HCT116 (cell line): Measurements from ENCODE around the gene PLCB4. TPM values are rescaled to one million over a fixed set of nuclear protein-coding genes. Genes with fewer than 3 reads are reported as not detected.

Experiments
- ATAC-seq: fragments of 200-7000 bp; cut with Tn5 transposase; 2 replicates; pipeline ENCODE4 v1.9.1; 2020; ENCODE audit warnings: mild to moderate bottlenecking, moderate library complexity
- BruUV-seq: library from RNA; stranded (reverse); fragments of 400-500 nt; replicated peaks from 2 replicates; lab custom pipeline; 2021; lab: Mats Ljungman, UMichigan
- CTCF ChIA-PET: fragments of 300-600 bp; sonication (Branson Sonifier 250); formaldehyde crosslinking; loops from one replicate; lab custom pipeline; 2021; ENCODE audit warnings: antibody characterized with exemption; lab: Charles Lee
- POLR2A ChIA-PET: fragments of 300-600, 350-600 bp; sonication (Branson Sonifier 250); formaldehyde crosslinking; loops from one replicate; lab custom pipeline; 2021; ENCODE audit warnings: antibody characterized with exemption; lab: Charles Lee
- RAD21 ChIA-PET, 2 experiments: fragments of 300-600 bp; sonication (Branson Sonifier 250); formaldehyde crosslinking; loops; one replicate each; lab custom pipeline; 2023; ENCODE audit warnings: low total read pairs in 2 of 2; ENCODE audit not compliant: uncharacterized antibody in 2 of 2, unreplicated experiment in 2 of 2, low non-redundant PET in 1 of 2; lab: Charles Lee
- DNase-seq: peaks from one replicate; pipeline ENCODE4 v3.0.0-alpha.2; 2010; ENCODE audit warnings: low read depth, low spot score
- H2AFZ ChIP-seq: fragments of 200-600 bp; shearing (Covaris generic), sonication (generic); 2 replicates; pipeline ENCODE4 v1.6.1; 2017; ENCODE audit warnings: low read depth, mixed run types, mixed read lengths, antibody characterized with exemption, low read length; ENCODE audit not compliant: poor library complexity, severe bottlenecking
- H3K27ac ChIP-seq: 2 replicates; pipeline ENCODE4 v1.5.1; 2012; ENCODE audit warnings: low read depth, low read length
- H3K27me3 ChIP-seq: fragments of 200-600 bp; sonication (generic); 2 replicates; pipeline ENCODE4 v1.6.1; 2016; ENCODE audit warnings: mixed run types, low read length, mixed read lengths; ENCODE audit not compliant: insufficient read depth
- H3K36me3 ChIP-seq, 2 experiments: fragments of 200-500 bp in 1 of 2; fragments of 200-600 bp in 1 of 2; sonication (Bioruptor generic) in 1 of 2; sonication (generic) in 1 of 2; 2 replicates each; pipeline versions ENCODE4 v1.5.1 to v1.6.1; 2014 to 2016; ENCODE audit warnings: low read length in 2 of 2, inconsistent platforms in 1 of 2, mixed read lengths in 1 of 2, mixed run types in 1 of 2; ENCODE audit not compliant: insufficient read depth in 2 of 2, control insufficient read depth in 1 of 2
- H3K4me1 ChIP-seq, 2 experiments: fragments of 200-600 bp in 1 of 2; sonication (generic) in 1 of 2; 2 replicates each; pipeline versions ENCODE4 v1.5.1 to v1.6.1; 2012 to 2017; ENCODE audit warnings: low read length in 2 of 2, inconsistent platforms in 1 of 2, mild to moderate bottlenecking in 1 of 2, mixed read lengths in 1 of 2, mixed run types in 1 of 2, moderate library complexity in 1 of 2; ENCODE audit not compliant: insufficient read depth in 2 of 2, control insufficient read depth in 1 of 2
- H3K4me2 ChIP-seq: fragments of 200-600 bp; sonication (generic); 2 replicates; pipeline ENCODE4 v1.6.1; 2017; ENCODE audit warnings: mixed run types, low read length, mixed read lengths
- H3K4me3 ChIP-seq, 2 experiments: fragments of 200-600 bp in 1 of 2; sonication (generic) in 1 of 2; replicated peaks in 1 of 2; 2 replicates each; pipeline ENCODE4 v1.5.1; 2011 to 2016; ENCODE audit warnings: low read length in 2 of 2, control low read depth in 1 of 2, low read depth in 1 of 2, mild to moderate bottlenecking in 1 of 2, mixed read lengths in 1 of 2, mixed run types in 1 of 2
- H3K79me2 ChIP-seq: fragments of 200-600 bp; sonication (generic); 2 replicates; pipeline ENCODE4 v1.6.1; 2017; ENCODE audit warnings: mild to moderate bottlenecking, mixed run types, low read length, moderate library complexity, mixed read lengths; ENCODE audit not compliant: insufficient read depth
- H3K9ac ChIP-seq: fragments of 200-600 bp; sonication (generic); 2 replicates; pipeline ENCODE4 v1.6.1; 2016; ENCODE audit warnings: low read length, mixed read lengths
- H3K9me2 ChIP-seq: fragments of 200-600 bp; sonication (generic), shearing (Covaris generic); 2 replicates; pipeline ENCODE4 v1.6.1; 2017; ENCODE audit warnings: mixed run types, mild to moderate bottlenecking, moderate library complexity; ENCODE audit not compliant: insufficient read depth
- H3K9me3 ChIP-seq, 2 experiments: fragments of 200-500 bp in 1 of 2; fragments of 200-600 bp in 1 of 2; sonication (Bioruptor generic) in 1 of 2; sonication (generic) in 1 of 2; 2 replicates each; pipeline ENCODE4 v1.6.1; 2014 to 2017; ENCODE audit warnings: low read length in 2 of 2, mixed read lengths in 2 of 2, inconsistent platforms in 1 of 2, low read depth in 1 of 2, mild to moderate bottlenecking in 1 of 2, mixed run types in 1 of 2, moderate library complexity in 1 of 2; ENCODE audit not compliant: control insufficient read depth in 1 of 2, insufficient read depth in 1 of 2
- H4K20me1 ChIP-seq: fragments of 200-600 bp; sonication (generic), shearing (Covaris generic); 2 replicates; pipeline ENCODE4 v1.6.1; 2017; ENCODE audit warnings: mixed run types, mild to moderate bottlenecking, moderate library complexity; ENCODE audit not compliant: insufficient read depth
- ATF3 ChIP-seq: IDR thresholded peaks from 2 replicates; pipeline ENCODE4 v1.6.1; 2012
- CBX3 ChIP-seq: IDR thresholded peaks from 2 replicates; pipeline ENCODE4 v1.6.1; 2012; ENCODE audit warnings: low read depth
- CTCF ChIP-seq, 3 experiments: fragments of 200-600 bp in 1 of 3; sonication (generic) in 1 of 3; IDR thresholded peaks in 2 of 3; conservative IDR thresholded peaks in 1 of 3; 2 replicates each; pipeline ENCODE4 v1.5.1; 2012 to 2017; ENCODE audit warnings: low read depth in 2 of 3, low read length in 2 of 3, antibody characterized with exemption in 1 of 3, borderline replicate concordance in 1 of 3, control low read depth in 1 of 3, mild to moderate bottlenecking in 1 of 3, mixed read lengths in 1 of 3, mixed run types in 1 of 3, moderate library complexity in 1 of 3; ENCODE audit not compliant: insufficient read depth in 1 of 3
- ELF1 ChIP-seq: IDR thresholded peaks from 2 replicates; pipeline ENCODE4 v1.6.1; 2012; ENCODE audit warnings: low read depth, borderline replicate concordance
- EZH2phosphoT487 ChIP-seq: fragments of 200-600 bp; IDR thresholded peaks from 2 replicates; pipeline ENCODE4 v1.6.1; 2018; ENCODE audit warnings: antibody characterized with exemption, borderline replicate concordance
- FOSL1 ChIP-seq: IDR thresholded peaks from 2 replicates; pipeline ENCODE4 v1.6.1; 2012; ENCODE audit warnings: low read depth
- JUND ChIP-seq: IDR thresholded peaks from 2 replicates; pipeline ENCODE4 v1.6.1; 2012
- POLR2A ChIP-seq: IDR thresholded peaks from 2 replicates; pipeline ENCODE4 v1.7.0; 2011; ENCODE audit warnings: borderline replicate concordance; ENCODE audit not compliant: insufficient read depth, insufficient read length; ENCODE audit errors: extremely low read depth
- REST ChIP-seq: IDR thresholded peaks from 2 replicates; pipeline ENCODE4 v1.6.1; 2012; ENCODE audit warnings: low read depth
- SIN3A ChIP-seq: IDR thresholded peaks from 2 replicates; pipeline ENCODE4 v1.6.1; 2012; ENCODE audit warnings: low read depth
- SP1 ChIP-seq: IDR thresholded peaks from 2 replicates; pipeline ENCODE4 v1.6.1; 2012; ENCODE audit warnings: low read depth
- ZFX ChIP-seq: fragments of 450-650 bp; IDR thresholded peaks from 2 replicates; pipeline ENCODE4 v1.6.1; 2017
- ZNF274 ChIP-seq: fragments of 200-500 bp; sonication (Bioruptor generic); IDR thresholded peaks from 2 replicates; pipeline ENCODE4 v1.6.1; 2014; ENCODE audit warnings: mild to moderate bottlenecking, low read depth, low read length, inconsistent platforms
- intact Hi-C: fragments of 100-400 bp; cut with micrococcal nuclease; formaldehyde crosslinking; loops from 2 replicates; pipeline ENCODE4 v1.10.0; 2022
- total RNA-seq: library from RNA; stranded (reverse); gene quantifications from one replicate; pipeline ENCODE4 v1.2.1, GENCODE V29; 2021; ENCODE audit not compliant: unreplicated experiment

Gene PLCB4
- total RNA-seq, 1 experiment from 2014 or later = 2.5 TPM

GRCh38 chr20:9200196-9200595, 131.3 kb downstream of the PLCB4 start:
- Histone ChIP-seq H3K4me2 (peak overlapping the region; percentile 64), H3K27ac (no peak overlapping the region), H3K79me2 (no peaks in the 10 kb centered on the region), H3K27me3 (no peaks in the 10 kb centered on the region), H3K36me3 (no peaks in the 10 kb centered on the region), H2AFZ (no peak overlapping the region), H3K4me1 (peaks cover 12 to 16% of the 10 kb centered on the region in 2 experiments), H4K20me1 (no peaks in the 10 kb centered on the region), H3K9me2 (no peaks in the 10 kb centered on the region), H3K4me3 (no peak overlapping the region), H3K9me3 (no peaks in the 10 kb centered on the region), H3K9ac (no peak overlapping the region)
- intact Hi-C loops = no loop called here
- no TSS peak for BruUV-seq
- ATAC-seq (peak; percentile 42), DNase-seq (no peak)
- RAD21 ChIA-PET = no interaction called here
- TF ChIP-seq CBX3 (no peak), ZNF274 (no peak), JUND (no peak), POLR2A (no peak), ELF1 (no peak), FOSL1 (no peak), SP1 (no peak), SIN3A (no peak), CTCF (IDR thresholded peaks at IDR 0.05 in 2 of 3, conservative IDR thresholded peaks at IDR 0.05 in 1 of 3; ENCODE audit: borderline replicate concordance in 1 of 3, insufficient read depth in 1 of 3, low read depth in 2 of 3, low read length in 2 of 3) (no peak), ATF3 (no peak), EZH2phosphoT487 (no peak), REST (no peak), ZFX (no peak)
- POLR2A ChIA-PET = no interaction called here
- CTCF ChIA-PET = no interaction called here
